Activated T-helper 1 cell treated with Interleukin-2 at 50 U/mL for 16 hours (primary cell): ENCODE results near the gene RNF112.

Source experiments
- DNase-seq: peaks from one replicate; pipeline ENCODE4 v3.0.0-alpha.2; 2020; ENCODE audit warnings: low read depth

The RNF112 gene, protein sequence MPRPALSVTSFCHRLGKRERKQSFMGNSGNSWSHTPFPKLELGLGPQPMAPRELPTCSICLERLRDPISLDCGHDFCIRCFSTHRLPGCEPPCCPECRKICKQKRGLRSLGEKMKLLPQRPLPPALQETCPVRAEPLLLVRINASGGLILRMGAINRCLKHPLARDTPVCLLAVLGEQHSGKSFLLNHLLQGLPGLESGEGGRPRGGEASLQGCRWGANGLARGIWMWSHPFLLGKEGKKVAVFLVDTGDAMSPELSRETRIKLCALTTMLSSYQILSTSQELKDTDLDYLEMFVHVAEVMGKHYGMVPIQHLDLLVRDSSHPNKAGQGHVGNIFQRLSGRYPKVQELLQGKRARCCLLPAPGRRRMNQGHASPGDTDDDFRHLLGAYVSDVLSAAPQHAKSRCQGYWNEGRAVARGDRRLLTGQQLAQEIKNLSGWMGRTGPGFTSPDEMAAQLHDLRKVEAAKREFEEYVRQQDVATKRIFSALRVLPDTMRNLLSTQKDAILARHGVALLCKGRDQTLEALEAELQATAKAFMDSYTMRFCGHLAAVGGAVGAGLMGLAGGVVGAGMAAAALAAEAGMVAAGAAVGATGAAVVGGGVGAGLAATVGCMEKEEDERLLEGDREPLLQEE

DNA sequence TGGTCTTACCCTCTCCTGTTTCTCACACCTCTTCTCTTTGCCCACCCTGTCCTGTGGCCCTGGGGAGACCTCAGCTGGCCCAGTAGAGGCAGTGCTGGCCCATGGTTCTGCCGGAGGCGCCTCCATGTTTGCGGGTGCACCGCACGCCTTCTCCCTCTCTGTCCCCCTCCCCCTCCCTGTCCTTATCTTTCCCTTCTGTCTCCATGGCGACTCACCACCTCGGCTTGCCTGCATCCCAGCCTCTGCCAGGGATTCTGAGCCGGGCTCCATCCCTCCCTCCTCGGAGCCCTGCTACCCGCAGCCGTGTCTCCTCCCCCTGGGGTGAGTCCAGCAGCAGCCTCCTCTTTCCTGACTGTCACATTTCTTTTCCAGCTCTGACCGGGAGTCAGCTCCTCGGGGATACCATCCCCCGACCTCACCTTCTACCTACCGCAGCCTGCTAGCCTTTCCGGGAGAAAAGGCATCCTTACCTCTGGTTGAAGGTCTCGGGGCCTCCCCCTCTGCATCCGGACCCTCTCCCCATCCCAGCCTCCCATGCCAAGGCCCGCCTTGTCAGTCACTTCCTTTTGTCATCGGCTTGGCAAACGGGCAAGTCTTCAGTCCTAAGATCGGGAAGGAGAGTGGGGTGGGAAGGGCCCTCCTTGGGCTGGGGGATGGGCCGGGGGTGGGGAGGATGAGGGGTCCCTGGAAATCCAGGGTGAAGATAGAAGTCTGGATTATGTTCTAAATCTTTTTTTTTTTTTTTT, at the start of gene RNF112:
Gene RNF112 (plus strand): TSS at position 358 of the 746 bp plus-strand sequence. CDS start 177 bp downstream, at position 535.
- DNase-seq = no peak

DNA sequence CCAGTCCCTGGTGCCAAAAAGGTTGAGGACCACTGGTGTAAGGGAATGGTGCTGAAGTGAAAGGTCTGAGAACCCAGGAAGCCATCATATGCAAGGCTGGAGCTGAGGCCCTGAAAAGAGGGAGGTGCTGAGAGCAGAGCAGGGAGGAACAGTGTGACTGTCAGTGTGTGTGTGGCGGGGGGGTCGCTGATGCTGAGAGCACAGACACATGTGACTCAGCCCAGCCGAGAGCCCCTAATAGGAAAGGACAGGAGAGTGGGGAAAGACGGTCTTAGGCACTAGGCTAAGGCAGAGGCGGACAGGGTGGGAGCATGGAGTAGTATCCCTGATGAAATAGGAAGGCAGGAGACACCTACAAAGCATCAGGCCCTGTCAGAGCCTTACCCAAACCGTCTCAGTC, 49.7 kb upstream of the RNF112 start:
- DNase-seq = no peak

DNA sequence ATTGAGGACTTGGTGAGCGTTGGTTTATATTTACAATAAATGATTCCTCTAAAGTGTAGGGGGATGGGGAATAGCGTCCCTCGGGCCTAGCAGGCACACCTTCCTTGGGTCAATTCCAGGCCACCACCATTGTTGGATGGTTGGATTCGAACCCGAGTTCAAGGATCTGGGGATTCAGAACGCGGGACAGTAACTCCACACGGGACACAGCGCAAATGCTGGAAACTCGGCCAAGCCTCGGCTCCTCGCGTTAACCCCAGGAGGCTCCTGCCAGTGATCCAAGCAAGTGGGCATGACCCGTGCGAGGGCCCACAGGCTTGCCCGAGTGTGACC, 49.1 kb upstream of the RNF112 start:
- no peak for DNase-seq

DNA sequence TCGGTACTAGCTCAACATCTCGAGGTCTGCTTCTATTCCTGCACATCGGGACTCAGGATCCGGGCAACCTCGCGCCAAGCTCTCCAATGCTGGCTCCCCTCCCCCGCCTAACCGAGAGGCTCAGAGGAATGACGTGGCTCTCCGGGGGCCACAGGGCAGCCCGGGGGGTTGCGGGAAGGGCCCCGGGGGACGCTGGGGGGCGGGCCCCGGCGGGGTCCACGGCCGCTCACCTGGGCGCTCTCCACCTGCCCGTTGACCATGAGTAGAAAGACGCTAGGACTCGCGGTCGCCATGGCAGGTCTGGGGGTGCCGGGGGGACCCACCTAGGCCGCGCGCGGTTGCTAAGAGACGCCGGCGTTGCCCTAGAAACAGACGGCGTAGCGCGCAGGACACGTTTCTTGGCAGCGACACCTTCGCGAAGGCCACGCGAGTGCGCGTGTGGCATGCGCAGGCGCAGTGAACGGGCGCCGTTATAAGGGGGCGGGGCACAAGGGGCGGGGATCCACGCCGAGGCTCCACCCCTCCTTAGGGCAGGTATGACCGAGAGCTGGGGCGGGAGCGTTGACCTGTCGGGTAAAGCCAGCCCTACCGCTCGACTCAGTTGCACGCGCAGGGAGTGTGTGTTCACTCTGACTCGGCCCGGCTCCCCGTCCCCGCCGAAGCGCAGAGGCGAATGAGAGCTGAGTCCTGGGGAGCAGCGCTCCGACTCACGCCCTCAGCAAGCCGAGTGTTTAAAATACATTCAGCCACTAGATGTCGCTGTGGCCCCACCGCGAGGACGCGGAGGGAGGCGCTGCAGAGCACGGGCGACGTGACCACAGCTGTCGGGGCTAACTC, 48.5 kb upstream of the RNF112 start, which contains the start of gene B9D1:
Gene B9D1 (minus strand): TSS at position 447 of the 837 bp plus-strand sequence. CDS start 154 bp downstream, at position 293.
- peak; percentile 93 for DNase-seq

DNA sequence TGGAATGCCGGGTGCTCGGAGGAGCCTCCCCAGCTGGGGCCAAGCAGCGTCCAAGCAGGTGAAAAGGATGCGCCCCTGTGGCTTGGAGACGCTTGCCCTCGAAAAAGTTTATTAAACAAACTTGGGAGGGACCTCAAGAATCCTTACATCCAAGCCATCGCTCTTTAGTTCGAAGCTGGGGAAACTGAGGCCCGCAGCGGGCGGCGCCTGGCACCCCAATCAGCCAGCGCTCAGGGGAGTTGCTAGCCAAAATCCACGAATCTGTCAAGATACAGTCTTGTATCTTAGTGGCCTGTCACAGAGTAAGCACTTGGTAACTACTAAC, 48.0 kb upstream of the RNF112 start:
- no peak for DNase-seq

DNA sequence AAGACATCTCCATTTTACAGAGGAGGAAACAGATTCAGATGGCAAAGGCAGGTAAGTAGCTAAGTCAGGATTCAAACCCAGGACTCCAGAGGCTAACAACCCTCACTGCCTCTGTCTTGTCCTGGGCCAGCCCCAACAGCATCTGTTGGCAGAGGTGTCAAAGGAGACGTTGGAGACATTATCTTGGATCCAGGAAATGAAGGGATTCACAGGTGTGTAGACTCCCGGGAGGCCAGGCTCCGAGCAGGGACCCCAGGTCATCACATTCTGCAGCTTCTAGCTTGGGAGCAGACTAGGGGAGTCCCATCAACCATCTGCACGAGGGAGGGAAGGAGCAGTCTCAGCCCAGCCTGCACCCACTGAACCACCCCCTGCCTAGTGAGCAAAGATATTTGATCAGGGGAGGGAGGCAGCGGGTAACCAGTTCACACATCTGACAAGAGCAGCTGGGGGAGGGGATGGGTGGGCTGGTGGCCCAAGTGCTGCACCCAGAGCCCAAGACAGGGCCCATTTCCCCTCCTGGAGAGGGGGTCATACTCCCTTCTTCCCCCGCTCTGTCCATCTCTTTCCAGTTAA, 47.5 kb upstream of the RNF112 start:
- no peak for DNase-seq

DNA sequence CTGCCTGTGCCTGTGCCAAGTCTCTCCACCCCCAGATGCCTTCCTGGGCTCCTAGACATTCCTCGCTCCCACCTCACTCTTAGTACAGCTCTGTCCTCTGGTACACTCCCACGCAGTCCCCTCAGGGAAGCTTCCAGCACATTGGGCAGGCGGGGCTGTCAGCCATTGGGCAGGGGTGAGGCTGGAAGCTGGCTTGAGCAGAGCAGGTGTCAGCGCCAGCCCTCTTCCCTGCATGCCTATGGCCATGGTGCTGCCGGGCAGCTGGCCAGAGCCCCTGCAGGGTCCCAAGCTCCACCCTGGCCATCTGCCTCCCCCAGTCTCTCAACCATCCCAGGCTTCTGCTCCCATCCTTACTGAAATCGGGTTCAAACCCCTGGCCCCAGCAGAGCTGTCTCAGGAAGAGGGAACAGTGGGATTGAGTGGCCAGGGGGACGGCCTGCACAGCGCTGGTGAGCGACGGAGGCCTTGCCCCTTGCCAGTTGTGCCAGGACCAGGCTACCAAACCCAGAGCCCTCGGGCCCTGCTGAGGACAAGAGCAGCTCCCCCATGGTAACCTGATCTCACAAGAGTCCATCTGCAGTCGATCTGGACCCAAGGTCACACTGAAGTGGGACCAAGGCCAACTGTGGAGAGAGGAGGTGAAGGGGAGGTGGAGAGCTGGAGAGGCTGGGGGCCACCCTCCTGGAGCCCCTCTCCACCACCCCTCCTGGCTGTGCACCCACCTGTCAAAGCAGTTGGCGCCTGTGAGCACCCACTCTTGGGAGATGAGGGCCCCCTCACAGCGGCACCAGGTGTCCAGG, 46.1 kb upstream of the RNF112 start:
- no peak for DNase-seq

DNA sequence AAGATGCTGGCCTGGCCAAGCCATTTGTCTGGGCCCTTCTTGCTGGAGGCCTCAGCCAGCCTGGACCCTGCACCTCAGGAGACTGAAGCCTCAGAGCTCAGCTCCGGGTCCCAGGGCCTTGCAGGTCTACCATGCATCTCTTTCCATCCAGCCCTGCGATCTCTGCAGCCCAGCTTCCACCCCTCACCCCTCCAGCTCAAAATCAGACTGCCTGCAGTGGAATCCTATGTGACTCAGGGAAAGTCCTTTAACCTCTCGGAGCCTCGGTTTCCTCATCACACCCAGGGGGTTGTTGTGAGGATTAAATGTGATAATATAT, 45.6 kb upstream of the RNF112 start:
- no peak for DNase-seq

DNA sequence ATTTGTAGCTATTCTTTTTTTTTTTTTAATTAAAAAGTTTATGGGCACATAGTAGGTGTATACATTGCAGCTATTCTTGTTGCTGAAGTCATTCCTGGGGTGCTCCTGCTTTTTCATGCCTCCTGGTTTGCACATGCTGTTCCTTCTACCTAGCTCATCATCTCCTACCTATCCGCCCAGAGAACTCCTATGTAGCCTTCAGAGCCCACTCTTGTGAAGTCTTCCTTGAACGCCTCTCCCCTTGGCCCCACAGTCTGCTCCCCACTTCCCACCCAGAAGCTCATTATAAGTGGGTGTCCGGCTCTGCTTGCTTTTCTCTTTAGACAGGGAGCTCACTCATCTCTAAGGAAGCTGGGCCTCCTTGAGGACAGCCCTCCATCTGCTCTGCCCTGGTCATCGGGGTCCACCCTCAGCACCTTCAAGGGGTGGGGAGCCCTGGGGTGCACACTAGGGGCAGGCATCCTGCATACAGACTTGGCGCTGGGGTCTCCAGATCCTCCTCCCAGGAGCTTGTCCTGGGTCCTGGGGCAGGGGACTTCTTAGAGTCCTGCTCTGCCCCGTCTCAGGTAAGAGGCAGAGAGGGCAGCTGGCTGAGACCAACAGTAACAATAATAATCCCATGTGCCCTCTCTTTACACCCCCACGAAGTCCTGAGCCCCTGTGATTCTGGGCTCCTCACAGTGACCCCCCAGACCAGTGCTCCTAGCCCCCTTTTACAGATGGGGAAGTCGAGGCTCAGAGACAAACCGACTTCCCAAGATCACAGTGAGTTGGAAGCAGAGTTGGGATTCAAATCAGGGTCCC, 45.0 kb upstream of the RNF112 start:
- no peak for DNase-seq

DNA sequence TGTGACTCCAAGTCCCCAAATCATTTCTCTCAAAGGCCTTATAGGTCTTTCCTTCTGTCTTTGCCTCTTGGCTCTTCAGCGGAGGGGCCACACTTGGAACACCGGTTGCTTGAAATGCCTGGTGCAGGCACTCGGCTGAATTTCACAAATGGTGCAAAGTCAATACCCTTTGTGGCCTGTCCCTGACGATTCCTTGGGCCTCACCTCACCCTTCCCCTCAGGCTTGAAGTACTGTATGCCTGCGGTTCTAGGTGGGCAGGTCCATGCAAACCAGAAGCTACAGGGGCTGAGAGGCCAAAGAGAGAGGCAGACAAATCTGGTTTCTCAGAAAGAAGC, 44.4 kb upstream of the RNF112 start:
- DNase-seq = no peak

DNA sequence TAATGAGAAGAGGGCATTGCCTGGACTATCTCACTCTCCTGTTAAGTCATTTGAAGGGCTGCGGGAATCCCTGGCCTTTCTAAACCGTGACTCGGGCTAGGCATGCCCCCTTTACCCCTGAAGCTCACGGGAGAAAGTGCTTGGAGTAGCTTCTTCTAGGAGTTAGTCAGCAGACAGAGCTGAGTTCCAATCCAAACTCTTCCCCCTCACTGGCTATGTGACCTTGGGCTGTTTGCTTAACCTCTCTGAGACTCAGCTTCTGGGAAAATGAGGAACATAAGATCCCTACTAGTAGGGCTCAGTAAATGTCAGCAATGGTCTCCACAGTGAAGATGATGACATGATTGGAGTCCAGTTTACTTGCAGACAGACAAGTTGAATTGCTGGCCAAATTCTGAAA, 42.8 kb upstream of the RNF112 start:
- DNase-seq = no peak

DNA sequence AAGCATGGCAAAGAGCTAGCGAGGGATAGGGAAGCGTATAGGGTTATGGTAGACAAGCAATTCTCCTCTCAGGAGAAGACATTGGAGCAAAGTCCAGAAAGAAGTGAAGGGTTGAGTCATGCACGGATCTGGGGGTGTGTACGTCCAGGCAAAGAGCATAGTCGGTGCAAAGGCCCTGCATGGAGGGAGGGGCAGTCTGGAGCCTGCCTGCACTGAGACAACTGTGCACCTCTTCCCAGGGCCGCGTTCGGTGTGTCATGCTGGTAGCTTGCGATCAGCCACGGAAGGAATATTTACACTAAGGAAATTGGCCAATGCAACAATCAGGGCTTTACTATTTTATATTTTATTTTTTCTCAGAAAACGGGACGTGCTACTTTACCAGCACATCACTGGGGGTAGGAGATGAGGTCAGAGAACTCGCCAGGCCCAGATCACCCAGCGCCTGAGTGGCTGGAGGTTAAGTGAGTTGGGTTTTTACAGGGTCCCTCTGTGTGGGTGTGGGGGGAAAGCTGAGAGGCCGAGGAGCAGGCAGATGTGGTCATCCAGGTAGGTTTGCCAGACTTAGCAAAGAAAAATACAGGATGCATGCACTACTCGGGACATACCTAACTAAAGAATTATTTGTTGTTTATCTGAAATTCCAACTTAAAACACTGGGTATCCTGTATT, 41.8 kb upstream of the RNF112 start:
- no peak for DNase-seq

DNA sequence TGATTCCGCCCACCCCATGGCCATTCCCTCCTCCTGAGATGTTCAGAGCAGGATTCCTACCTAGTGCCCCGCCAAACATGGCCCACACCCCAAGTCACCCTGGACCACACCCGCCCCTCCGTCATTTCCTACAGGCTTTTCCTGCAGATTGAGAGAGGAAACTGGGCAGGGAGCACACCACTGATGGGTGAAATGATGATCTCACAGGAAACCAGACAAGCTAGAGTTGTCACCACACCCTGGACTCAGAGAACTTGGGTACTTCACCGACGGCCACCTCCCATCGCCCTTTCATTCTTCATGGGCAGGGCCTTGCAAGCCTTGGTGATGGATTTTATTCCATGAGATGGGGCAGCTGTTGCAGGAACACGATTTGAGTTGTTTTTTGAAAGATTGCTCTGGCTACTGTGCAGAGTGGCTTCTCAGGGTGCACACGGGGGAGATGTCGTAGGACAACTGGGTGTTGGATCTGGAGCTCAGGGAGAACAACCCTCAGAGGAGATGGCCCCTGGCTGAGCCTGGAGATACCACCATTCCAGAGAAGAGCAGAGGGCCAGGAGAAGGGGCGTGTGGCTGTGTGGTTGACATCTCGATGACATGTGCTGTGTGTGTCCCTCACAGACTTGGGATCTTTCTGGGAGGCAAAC, 41.1 kb upstream of the RNF112 start:
- DNase-seq = no peak

DNA sequence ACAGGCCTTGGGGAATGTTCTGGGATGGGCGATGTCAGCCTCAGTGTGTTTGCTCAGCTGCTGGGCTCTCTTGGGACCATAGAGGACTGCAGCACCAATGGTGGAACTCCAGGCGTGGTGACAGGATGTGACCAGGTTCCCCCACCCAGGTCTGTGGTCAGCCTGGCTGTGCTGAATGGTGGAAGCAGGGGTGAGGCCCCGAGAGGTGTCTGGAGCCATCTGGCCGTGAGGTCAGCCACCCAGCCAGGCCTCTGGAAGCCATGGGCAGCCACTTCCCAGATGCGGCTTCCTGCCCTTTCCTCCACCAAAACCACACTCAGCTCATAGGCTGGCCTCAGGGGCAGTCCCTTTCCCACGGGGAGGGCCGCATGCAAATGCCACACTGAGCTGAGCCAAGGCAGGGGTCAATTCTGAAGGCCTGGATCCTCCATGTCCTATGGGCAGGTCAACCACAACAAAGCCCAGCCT, 40.5 kb upstream of the RNF112 start:
- no peak for DNase-seq

DNA sequence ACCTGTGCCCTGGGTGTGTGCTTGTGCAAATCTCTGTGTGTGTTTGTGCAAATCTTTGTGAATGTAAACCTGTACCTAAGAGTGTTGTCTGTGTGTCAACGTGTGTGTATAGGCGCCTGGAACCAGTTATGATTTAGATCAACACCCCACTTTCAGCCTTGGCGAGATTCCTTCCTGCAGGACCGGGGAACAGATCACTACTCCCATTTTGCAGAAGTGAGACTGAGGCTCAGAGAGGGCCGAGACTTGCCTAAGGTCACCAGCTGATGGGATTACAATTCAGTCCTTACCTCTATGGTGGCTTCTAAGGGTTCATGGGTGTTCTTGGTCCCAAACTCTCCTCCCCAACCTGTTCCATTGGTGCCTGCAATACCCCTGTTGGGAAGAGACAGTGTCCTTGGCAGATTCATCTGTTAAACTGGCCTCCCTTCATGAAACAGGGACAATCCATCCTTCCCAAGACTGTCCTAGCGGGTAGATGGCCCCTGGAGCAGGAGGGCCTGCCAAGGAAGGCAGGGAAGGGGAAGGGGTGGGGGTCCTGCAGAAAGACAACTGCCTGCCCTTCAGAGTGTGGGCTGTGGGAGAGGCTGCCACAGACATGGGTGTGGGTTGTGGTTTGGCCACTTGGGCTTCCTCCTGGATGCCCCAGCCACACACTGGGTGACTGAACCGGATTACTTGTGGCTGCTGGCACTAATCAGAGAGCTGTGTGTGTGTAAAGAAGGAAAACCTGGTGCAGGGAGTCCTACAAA, 39.6 kb upstream of the RNF112 start:
- DNase-seq = no peak

DNA sequence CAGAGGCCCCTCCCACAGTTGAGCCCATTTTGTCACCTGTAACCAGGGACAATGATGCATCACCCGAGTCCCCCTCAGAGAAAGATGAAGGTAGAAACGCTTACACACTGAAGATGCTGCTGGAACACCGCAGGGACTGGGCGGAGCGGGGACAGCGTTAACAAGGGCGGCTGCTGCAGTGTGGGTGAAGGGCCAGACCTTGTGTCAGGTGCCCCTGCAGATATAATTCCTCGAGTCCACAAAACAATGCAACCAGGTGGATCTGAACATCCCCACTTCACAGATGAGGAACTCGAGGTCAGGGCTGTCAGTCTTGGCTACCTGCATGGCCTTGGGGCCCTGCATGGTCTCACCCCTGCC, 39.0 kb upstream of the RNF112 start:
- DNase-seq = no peak

DNA sequence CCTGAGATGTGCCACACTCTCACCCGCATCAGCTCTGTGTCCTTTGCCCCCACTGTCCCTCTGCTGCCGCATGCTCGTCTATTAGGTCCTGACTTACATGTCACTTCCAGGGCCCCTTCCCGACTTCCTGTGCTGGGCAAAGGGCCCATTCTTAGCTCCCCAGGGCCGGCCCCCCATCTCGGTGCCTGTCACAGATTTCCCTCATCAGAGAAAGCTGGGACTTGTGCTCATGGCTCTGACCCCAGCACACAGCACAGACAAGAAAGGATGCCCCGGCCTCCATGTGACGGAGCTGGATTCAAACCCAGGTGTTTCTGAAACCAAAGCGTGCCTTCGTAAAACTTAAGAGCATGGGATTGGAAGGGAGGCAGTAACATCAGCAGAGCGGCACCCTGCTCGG, 38.6 kb upstream of the RNF112 start:
- DNase-seq = no peak

DNA sequence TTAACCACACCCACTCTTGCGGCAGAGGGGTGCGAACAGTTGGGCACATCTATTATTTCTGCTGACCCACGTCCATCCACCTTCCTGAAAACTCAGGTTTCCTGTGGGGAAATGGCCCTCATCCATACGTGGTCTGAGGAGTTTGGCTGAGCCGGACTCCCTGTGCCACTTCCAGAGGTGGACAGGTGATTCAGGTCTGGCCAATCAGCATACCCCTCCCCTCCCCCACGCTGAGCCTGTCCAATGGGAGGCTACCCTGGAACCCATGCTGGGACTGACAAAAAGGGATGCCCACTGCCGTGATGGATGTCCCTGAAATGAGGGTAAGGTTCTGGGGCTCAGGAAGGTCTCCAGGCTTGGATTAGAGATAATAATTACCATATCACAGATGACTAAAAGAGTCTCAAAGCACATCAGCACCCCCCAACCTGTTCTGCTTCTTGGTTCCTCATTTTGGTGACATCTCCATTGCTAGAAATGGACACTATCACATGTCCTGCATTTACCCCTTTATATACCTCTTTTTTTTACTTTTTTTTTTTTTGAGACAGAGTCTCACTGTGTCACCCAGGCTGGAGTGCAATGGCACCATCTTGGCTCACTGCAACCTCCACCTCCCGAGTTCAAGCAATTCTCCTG, 38.0 kb upstream of the RNF112 start:
- DNase-seq = no peak
